CD4-positive, CD25-positive, alpha-beta regulatory T cell (primary cell): ENCODE measurements around the gene EEF1AKMT2. TPM values are rescaled to one million over a fixed set of nuclear protein-coding genes. Genes with fewer than 3 reads are reported as not detected.

Experiments
- ATAC-seq, 2 donors: fragments of 150-1000 bp; cut with Tn5 transposase; one replicate each; pipeline ENCODE4 v1.10.0; 2021; ENCODE audit warnings: low read depth in 2 of 2, moderate number of reproducible peaks in 2 of 2, moderate library complexity in 1 of 2
- DNase-seq, 3 donors: peaks; one replicate each; pipeline versions ENCODE4 v3.0.0 to v3.0.0-alpha.2; 2012 to 2022; ENCODE audit warnings: mixed read lengths in 1 of 3
- H3K27ac ChIP-seq: one replicate; pipeline ENCODE4 v1.7.0; 2013; ENCODE audit warnings: mild to moderate bottlenecking, low read length; ENCODE audit not compliant: insufficient read depth, poor library complexity, severe bottlenecking
- H3K27me3 ChIP-seq: one replicate; pipeline ENCODE4 v1.7.0; 2013; ENCODE audit warnings: low read length; ENCODE audit not compliant: control insufficient read depth, insufficient read depth
- H3K36me3 ChIP-seq: one replicate; pipeline ENCODE4 v1.7.0; 2013; ENCODE audit warnings: mild to moderate bottlenecking, low read length, moderate library complexity; ENCODE audit not compliant: control insufficient read depth, insufficient read depth
- H3K4me1 ChIP-seq: 2 replicates; pipeline ENCODE4 v1.7.0; 2013; ENCODE audit warnings: mild to moderate bottlenecking, low read length; ENCODE audit not compliant: insufficient read depth, control insufficient read depth, poor library complexity, severe bottlenecking
- H3K4me3 ChIP-seq: one replicate; pipeline ENCODE4 v1.7.0; 2013; ENCODE audit warnings: low read depth, mild to moderate bottlenecking, low read length, moderate library complexity
- H3K9me3 ChIP-seq, 2 experiments: 1 replicate in 1 of 2; 2 replicates in 1 of 2; pipeline ENCODE4 v1.7.0; 2013; ENCODE audit warnings: low read length in 2 of 2, mild to moderate bottlenecking in 1 of 2, moderate library complexity in 1 of 2; ENCODE audit not compliant: control insufficient read depth in 2 of 2
- H3K27ac Mint-ChIP-seq, 3 donors: one replicate each; pipeline ENCODE4 v1.8.0; 2020 to 2022; ENCODE audit warnings: mild to moderate bottlenecking in 3 of 3, mixed read lengths in 3 of 3, moderate library complexity in 2 of 3
- H3K27me3 Mint-ChIP-seq: one replicate; pipeline ENCODE4 v1.8.0; 2022; ENCODE audit warnings: mild to moderate bottlenecking, mixed read lengths
- H3K36me3 Mint-ChIP-seq: one replicate; pipeline ENCODE4 v1.8.0; 2020; ENCODE audit warnings: mixed read lengths
- H3K4me1 Mint-ChIP-seq, 4 donors: one replicate each; pipeline ENCODE4 v1.8.0; 2020 to 2022; ENCODE audit warnings: mixed read lengths in 4 of 4, mild to moderate bottlenecking in 1 of 4
- H3K4me3 Mint-ChIP-seq, 4 donors: one replicate each; pipeline ENCODE4 v1.8.0; 2020 to 2022; ENCODE audit warnings: mild to moderate bottlenecking in 4 of 4, mixed read lengths in 4 of 4, moderate library complexity in 3 of 4
- H3K9me3 Mint-ChIP-seq, 7 donors: one replicate each; pipeline ENCODE4 v1.8.0; 2020 to 2022; ENCODE audit warnings: mixed read lengths in 7 of 7, mild to moderate bottlenecking in 3 of 7, moderate library complexity in 2 of 7
- polyA plus RNA-seq, 4 donors: library from polyadenylated mRNA; unstranded; fragments of 300-500 nt; fragmentation: Illumina TruSeq; gene quantifications; one replicate each; pipeline ENCODE4 v1.2.3, GENCODE V29; 2021
- total RNA-seq: library from RNA; stranded (reverse); gene quantifications from one replicate; pipeline ENCODE4 v1.2.3, GENCODE V29; 2022

The EEF1AKMT2 gene
- total and polyA plus RNA-seq, 5 donors from 2014 or later = 15.9 to 30.5 (median 25.8) TPM

GRCh38 chr10:124716369-124716768 is 75.3 kb downstream of the EEF1AKMT2 start:
- Mint-ChIP-seq H3K4me3 (peak overlapping the region; percentile 47 to 79 (median 74)), H3K27ac (peak overlapping the region; percentile 97 to 99 (median 98)), H3K9me3 (no peaks in the 10 kb centered on the region), H3K36me3 (peaks cover 3% of the 10 kb centered on the region), H3K27me3 (peaks cover 6% of the 10 kb centered on the region), H3K4me1 (peaks cover 28 to 97% (median 74%) of the 10 kb centered on the region in 4 donors)
- peak overlapping the region; percentile 61 for H3K4me3 ChIP-seq
- H3K9me3 ChIP-seq = no peaks in the 10 kb centered on the region
- no peak for DNase-seq
- H3K27ac ChIP-seq = peak overlapping the region; percentile 97
- ATAC-seq = no peak
- H3K36me3 ChIP-seq = no peaks in the 10 kb centered on the region
- H3K27me3 ChIP-seq = no peaks in the 10 kb centered on the region
- peaks cover 96% of the 10 kb centered on the region for H3K4me1 ChIP-seq

- Mint-ChIP-seq H3K4me3 (peak overlapping the region; percentile 71 to 79 (median 78)), H3K27me3 (peaks cover 6% of the 10 kb centered on the region), H3K4me1 (peaks cover 28 to 97% (median 77%) of the 10 kb centered on the region in 4 donors), H3K36me3 (peaks cover 3% of the 10 kb centered on the region), H3K27ac (peak overlapping the region; percentile 92 to 99 (median 97)), H3K9me3 (no peaks in the 10 kb centered on the region)
- peak overlapping the region; percentile 61 for H3K4me3 ChIP-seq
- no peaks in the 10 kb centered on the region for H3K27me3 ChIP-seq
- no peak for ATAC-seq
- no peaks in the 10 kb centered on the region for H3K9me3 ChIP-seq
- no peaks in the 10 kb centered on the region for H3K36me3 ChIP-seq
- DNase-seq = peak in 1 of 3 donors; percentile 64
- H3K4me1 ChIP-seq = peaks cover 96% of the 10 kb centered on the region
- peak overlapping the region; percentile 97 for H3K27ac ChIP-seq
Observed at GRCh38 chr10:124715439-124715838, 76.2 kb downstream of the EEF1AKMT2 start.

GRCh38 chr10:124713679-124714255 is 77.9 kb downstream of the EEF1AKMT2 start:
- Mint-ChIP-seq H3K27ac (peak overlapping the region; percentile 74 to 97 (median 88)), H3K36me3 (peaks cover 3% of the 10 kb centered on the region), H3K27me3 (peaks cover 2% of the 10 kb centered on the region), H3K9me3 (no peaks in the 10 kb centered on the region), H3K4me3 (peak overlapping the region; percentile 48 to 78 (median 64)), H3K4me1 (peaks cover 37 to 98% (median 82%) of the 10 kb centered on the region in 4 donors)
- H3K9me3 ChIP-seq = no peaks in the 10 kb centered on the region
- no peak for ATAC-seq
- no peaks in the 10 kb centered on the region for H3K27me3 ChIP-seq
- no peaks in the 10 kb centered on the region for H3K36me3 ChIP-seq
- no peak for DNase-seq
- peak overlapping the region; percentile 97 for H3K27ac ChIP-seq
- H3K4me1 ChIP-seq = peaks cover 96% of the 10 kb centered on the region
- peak overlapping the region; percentile 21 for H3K4me3 ChIP-seq

- Mint-ChIP-seq H3K27me3 (no peaks in the 10 kb centered on the region), H3K4me1 (peaks cover 34 to 98% (median 82%) of the 10 kb centered on the region in 4 donors), H3K9me3 (no peaks in the 10 kb centered on the region), H3K4me3 (peak overlapping the region; percentile 5 to 70 (median 36)), H3K36me3 (peaks cover 7% of the 10 kb centered on the region), H3K27ac (peak overlapping the region; percentile 74 to 97 (median 88))
- Histone ChIP-seq H3K36me3 (no peaks in the 10 kb centered on the region), H3K9me3 (no peaks in the 10 kb centered on the region), H3K4me3 (no peak overlapping the region), H3K27me3 (no peaks in the 10 kb centered on the region), H3K4me1 (peaks cover 96% of the 10 kb centered on the region), H3K27ac (peak overlapping the region; percentile 97)
- DNase-seq (no peak), ATAC-seq (no peak)
Observed at GRCh38 chr10:124712704-124713407, 78.8 kb downstream of the EEF1AKMT2 start.

- H3K4me3 ChIP-seq = no peak overlapping the region
- Mint-ChIP-seq H3K9me3 (peaks cover 0 to 2% (median 0%) of the 10 kb centered on the region in 7 donors), H3K27ac (peak overlapping the region; percentile 78 to 93 (median 90)), H3K27me3 (no peaks in the 10 kb centered on the region), H3K36me3 (peaks cover 14% of the 10 kb centered on the region), H3K4me1 (peaks cover 31 to 98% (median 78%) of the 10 kb centered on the region in 4 donors), H3K4me3 (peak overlapping the region in 2 of 4 donors; percentile 5 to 51)
- peaks cover 4% of the 10 kb centered on the region for H3K36me3 ChIP-seq
- ATAC-seq = no peak
- H3K27ac ChIP-seq = peak overlapping the region; percentile 30
- H3K9me3 ChIP-seq = no peaks in the 10 kb centered on the region
- no peak for DNase-seq
- no peaks in the 10 kb centered on the region for H3K27me3 ChIP-seq
- peaks cover 96% of the 10 kb centered on the region for H3K4me1 ChIP-seq
Observed at GRCh38 chr10:124711145-124711544, 80.5 kb downstream of the EEF1AKMT2 start.

- peak overlapping the region; percentile 94 for H3K27ac ChIP-seq
- Mint-ChIP-seq H3K36me3 (peaks cover 17% of the 10 kb centered on the region), H3K9me3 (peaks cover 0 to 2% (median 0%) of the 10 kb centered on the region in 7 donors), H3K4me3 (peak overlapping the region; percentile 30 to 69 (median 45)), H3K27ac (peak overlapping the region; percentile 78 to 93 (median 90)), H3K27me3 (no peaks in the 10 kb centered on the region), H3K4me1 (peaks cover 29 to 98% (median 71%) of the 10 kb centered on the region in 4 donors)
- no peak for DNase-seq
- no peak overlapping the region for H3K4me3 ChIP-seq
- no peak for ATAC-seq
- no peaks in the 10 kb centered on the region for H3K27me3 ChIP-seq
- peaks cover 11% of the 10 kb centered on the region for H3K36me3 ChIP-seq
- peaks cover 96% of the 10 kb centered on the region for H3K4me1 ChIP-seq
- H3K9me3 ChIP-seq = no peaks in the 10 kb centered on the region
Observed at GRCh38 chr10:124710266-124710881, 81.3 kb downstream of the EEF1AKMT2 start.

GRCh38 chr10:124709861-124710260 is 81.8 kb downstream of the EEF1AKMT2 start:
- H3K4me3 Mint-ChIP-seq = peak overlapping the region in 2 of 4 donors; percentile 27 to 88
- H3K36me3 Mint-ChIP-seq = peaks cover 17% of the 10 kb centered on the region
- H3K9me3 Mint-ChIP-seq = peaks cover 0 to 2% (median 0%) of the 10 kb centered on the region in 7 donors
- Histone ChIP-seq H3K4me1 (peaks cover 96% of the 10 kb centered on the region), H3K36me3 (peaks cover 16% of the 10 kb centered on the region), H3K27me3 (no peaks in the 10 kb centered on the region), H3K4me3 (no peak overlapping the region), H3K9me3 (no peaks in the 10 kb centered on the region), H3K27ac (peak overlapping the region; percentile 94)
- DNase-seq (no peak), ATAC-seq (no peak)
- no peaks in the 10 kb centered on the region for H3K27me3 Mint-ChIP-seq
- peak overlapping the region; percentile 64 to 90 (median 86) for H3K27ac Mint-ChIP-seq
- peaks cover 29 to 98% (median 70%) of the 10 kb centered on the region in 4 donors for H3K4me1 Mint-ChIP-seq
